Measurements from ENCODE around the gene G3BP1.

- TF ChIP-seq EP300 (IDR thresholded peaks at IDR 0.05) (no peak), POLR2AphosphoS5 (IDR thresholded peaks at IDR 0.05) (no peak)
Observed at GRCh38 chr5:151786468-151786867, 14.7 kb downstream of the G3BP1 start.
